Measurements from ENCODE around the gene EPB41L4A.

Gene EPB41L4A

GRCh38 chr5:112200131-112200530, 218.9 kb downstream of the EPB41L4A start:
- no peak for DNase-seq

- DNase-seq: no peak
Measured at GRCh38 chr5:112196584-112196983, 222.5 kb downstream of the EPB41L4A start.

DNA sequence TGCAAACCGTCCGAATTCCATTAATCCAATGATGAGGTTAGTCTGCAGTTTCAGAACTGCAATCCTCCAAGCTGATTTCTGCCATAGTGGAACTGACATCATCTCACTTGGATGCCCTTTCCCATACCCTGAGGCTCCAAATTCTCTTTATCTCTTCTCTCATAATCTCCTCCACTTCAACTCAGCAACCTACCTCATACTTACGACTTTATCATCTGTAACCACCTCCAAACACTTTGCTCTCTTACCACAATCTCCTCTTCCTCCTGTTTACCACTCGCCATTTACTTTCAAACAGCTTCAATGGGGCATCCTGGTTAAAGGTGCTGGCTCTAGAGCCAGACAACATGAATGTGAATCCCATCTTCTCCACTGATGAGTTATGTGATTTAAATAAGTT, 223.2 kb downstream of the EPB41L4A start:
- no peak for DNase-seq

DNA sequence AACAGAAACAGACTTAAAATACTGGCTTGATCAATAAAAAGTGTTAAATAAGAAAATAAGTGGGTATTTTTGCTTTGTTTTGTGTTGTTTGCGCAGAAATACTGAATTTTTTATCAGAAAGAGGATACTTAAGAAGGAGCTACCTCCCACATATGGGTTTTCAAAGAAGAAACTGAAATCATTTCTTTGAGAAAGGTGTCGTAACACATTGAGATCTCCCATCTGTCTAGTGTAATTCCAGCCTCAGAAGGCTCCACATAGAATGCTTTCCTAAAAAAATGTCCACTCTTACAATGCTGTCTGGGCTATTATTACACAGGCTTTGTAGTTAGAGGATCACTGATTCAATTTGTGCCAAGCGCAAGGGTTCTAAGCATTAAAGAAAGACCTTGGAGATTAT, 226.2 kb downstream of the EPB41L4A start:
- DNase-seq: no peak

DNA sequence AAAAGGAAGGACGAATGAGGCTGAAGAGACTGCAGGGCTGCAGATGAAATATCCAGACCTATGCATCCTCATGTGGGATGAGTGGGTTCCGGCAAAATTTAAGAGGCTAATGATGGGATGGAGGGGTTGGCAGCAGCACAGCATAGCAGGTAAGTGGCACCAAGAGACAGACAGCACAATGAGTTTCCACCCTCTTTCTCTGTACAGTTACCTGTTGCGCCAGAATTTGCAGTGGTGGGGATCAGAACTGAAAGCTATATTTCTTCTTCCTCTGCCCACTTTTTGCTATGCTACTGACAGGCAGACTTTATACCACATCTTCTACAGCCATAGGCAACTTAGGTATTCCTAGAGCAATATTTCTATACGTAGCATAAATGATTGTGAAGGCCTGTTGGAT, 227.0 kb downstream of the EPB41L4A start:
- DNase-seq: no peak

GRCh38 chr5:112189391-112189790, 229.7 kb downstream of the EPB41L4A start:
- no peak for DNase-seq

GRCh38 chr5:112186401-112186990, 232.6 kb downstream of the EPB41L4A start:
- DNase-seq: peak; percentile 60

- DNase-seq: no peak
Measured at GRCh38 chr5:112183874-112184273, 235.2 kb downstream of the EPB41L4A start.

DNA sequence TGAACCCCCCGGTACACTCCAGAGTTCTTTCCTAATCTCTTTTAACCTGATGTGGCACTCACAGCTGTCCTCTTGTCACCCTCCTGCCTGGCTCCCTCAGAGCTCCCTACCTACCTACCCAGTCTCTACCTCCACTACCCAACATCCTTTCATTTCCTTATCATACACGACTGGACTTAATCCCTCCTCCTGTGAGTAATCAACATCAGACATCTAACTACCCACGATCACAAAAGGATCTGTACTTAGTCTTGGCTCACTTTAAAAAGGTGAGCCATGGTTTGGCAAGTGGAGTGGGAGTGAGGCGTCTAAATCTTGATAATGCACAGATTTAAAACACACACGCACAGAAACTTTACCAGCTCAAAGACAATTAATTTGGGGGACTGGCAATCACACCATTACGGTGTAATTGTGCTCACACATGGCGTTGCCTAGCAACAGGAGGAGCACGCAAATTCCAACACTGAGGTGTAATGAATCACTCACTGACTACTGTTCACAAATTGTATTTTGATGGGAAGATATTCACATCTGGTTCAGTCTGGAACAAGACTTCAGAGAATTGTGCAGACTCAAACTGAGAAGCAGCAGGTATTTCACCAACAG, 235.9 kb downstream of the EPB41L4A start:
- DNase-seq: no peak

DNA sequence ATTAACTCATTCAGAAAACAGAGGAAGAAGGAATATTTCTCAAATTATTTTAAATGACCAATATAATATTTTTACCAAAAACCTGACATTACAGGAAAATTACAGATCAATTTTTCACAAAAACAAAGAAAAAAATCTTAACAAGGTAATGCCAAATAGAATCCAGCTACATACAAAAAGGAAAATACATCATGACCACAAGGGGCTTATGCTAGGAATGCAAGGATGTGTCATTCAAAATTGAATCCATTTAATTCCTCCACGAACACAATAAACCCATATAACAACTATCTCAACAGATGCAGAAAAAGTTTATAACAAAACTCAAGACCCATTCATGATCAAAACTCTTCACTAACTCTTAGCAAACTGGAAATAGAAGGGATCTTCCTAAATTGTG, 239.8 kb downstream of the EPB41L4A start:
- DNase-seq: no peak

DNA sequence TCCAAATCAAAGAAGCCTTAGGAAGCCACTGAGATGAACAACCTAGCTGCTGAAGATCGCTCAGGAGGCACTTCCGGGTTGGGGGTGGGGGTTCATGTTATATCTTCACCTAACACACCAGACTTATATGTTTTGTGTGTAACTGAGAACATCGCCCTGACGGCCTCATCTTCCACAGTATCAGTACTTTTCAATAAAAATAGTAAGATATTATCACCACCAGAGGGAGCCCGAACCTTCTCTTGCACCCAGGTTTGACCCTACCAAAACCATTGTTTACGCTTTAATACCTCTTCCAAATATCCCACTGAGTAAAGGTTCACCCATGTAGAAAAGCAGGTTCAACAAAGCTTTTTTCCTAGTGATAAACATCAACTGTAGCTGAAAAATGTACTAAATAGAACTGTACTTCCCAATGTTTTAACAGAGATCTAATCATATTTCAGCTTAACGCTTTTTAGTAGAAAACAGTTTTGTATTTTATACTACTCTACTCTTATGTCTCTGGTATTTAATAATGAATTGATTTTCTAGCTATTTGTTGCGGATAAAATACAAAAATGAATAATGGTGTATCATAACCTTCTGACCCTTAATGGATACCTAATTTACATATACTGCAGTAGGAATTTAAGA, 244.0 kb downstream of the EPB41L4A start:
- peak; percentile 69 for DNase-seq

DNA sequence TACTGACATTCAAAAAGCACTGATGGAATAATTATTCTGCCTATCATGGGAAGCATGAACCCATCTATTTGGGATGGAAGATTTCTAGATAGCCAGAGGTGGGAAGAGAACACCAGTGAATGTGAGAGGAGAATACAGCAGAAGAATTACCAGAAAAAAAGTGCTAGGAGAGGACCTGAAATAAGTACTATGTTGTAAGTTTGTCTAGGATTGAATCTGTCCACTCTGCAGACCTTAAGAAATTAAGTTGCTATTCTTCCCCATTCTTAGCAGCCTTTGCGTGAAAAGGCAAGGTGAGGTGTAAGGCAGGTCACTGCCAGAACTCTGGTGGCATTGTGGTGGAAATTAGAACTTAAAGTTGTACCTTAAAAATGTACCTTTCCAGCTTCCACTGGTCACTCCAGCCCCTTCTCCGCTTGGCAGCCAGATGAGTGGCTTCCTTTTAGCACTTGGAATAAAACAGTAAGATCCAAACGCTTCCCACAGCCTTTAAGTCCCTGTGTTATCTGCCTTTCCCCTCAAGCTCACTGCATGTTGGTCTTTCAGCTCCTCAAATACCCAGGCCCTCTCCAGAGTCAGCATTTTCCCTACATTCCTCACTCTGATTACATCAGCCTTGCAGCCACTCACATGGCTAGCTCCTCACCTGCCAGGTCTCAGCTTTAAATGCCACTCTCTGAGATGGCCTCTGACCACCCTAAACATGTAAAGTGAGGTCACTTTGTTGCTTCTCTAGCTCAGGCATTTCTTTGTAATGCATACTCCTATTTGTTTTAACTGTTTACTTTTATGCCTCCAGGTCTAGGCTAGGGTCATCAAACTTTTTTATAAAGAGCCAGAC, 253.0 kb downstream of the EPB41L4A start:
- peak; percentile 14 for DNase-seq

- no peak for DNase-seq
Measured at GRCh38 chr5:112165399-112165798, 253.7 kb downstream of the EPB41L4A start.

- DNase-seq: no peak
Measured at GRCh38 chr5:112163435-112163834, 255.6 kb downstream of the EPB41L4A start.

DNA sequence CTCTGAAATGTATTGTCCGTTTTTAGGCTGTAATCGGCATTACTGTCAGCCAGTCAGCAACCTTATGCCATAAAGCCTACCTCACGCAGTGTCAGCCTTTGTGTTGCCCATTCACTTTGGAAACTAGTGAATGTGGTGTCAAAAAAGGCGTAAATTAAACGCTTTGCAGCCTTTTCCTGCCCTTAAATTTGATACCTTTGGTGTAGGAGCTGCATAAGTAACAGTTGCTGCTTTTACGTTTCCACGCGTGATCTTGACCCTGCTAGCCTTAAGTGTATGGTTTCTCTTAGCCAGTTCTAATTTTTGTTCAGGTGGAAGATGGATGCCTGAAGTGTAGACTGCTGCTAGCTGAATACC, 257.7 kb downstream of the EPB41L4A start:
- peak; percentile 12 for DNase-seq

DNA sequence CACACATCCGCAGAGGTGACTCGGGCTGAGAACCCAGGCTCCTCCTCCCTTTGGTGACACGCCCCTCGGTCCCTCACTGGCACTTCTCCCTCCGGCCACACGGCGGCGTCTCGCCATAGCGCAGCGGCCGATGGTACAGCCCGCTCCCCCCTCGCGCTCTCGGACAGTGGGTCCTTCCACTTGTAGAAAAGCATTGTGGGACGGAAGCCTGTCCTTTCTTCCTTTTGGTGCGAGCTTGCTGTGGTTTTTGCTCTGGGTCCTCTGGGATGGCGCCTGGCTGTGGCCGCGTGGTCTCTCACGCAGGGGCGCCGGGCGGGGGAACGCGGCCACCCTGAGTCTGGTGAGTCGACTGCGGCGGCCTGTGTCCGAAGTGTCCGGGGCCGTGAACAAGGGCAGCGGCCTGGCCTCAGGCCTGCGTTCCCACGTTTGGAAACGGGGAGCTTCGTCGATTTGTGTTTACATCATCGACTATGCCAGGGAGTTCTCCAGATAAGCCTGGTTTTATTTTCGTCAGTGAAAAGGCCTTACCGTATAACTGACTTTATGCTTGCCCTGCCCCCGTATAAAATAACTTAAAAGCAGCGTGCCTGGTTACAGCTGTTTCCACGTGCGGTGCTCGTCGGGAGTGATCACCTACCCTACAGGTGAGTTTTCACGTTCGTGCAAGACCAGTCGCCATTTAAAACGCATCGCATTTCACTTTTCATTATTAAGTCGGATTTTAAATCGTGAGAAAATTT, 258.3 kb downstream of the EPB41L4A start:
- peak; percentile 95 for DNase-seq

DNA sequence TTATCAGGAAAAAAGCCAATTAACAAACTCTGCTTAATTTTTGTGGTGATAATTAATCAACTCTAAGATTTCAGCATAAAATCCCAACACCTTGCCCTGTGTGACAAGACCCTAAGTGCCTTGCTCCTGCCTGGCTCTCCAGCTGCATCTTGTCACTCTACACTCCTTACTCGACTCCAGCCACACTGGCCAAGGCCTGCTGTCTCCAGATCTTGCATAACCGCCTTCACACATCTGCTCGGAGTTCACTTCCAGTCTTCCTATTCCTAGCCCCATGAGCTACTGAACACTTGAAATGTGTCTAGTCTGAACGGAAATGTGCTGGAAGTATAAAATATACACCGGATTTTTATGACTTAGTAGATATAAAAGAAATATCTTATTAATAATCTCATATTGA, 259.6 kb downstream of the EPB41L4A start:
- no peak for DNase-seq

DNA sequence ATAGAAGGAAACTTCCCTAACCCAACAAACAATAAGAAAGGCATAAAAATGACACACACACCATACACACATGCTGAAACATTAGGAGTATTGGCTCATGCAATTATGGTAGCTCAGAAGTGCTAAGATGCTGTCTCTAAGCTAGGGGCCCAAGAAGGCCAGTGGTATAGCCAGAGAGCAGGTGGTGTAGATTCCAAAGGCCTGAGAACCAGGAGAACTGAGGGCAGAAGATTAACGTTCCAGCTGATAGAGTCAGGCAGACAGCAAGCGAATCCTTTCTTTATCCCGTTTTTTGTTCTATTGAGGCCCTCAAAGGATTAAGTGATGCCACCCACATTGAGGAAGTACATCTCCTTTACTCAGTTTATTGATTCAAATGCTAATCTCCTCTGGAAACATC, 262.9 kb downstream of the EPB41L4A start:
- no peak for DNase-seq

DNA sequence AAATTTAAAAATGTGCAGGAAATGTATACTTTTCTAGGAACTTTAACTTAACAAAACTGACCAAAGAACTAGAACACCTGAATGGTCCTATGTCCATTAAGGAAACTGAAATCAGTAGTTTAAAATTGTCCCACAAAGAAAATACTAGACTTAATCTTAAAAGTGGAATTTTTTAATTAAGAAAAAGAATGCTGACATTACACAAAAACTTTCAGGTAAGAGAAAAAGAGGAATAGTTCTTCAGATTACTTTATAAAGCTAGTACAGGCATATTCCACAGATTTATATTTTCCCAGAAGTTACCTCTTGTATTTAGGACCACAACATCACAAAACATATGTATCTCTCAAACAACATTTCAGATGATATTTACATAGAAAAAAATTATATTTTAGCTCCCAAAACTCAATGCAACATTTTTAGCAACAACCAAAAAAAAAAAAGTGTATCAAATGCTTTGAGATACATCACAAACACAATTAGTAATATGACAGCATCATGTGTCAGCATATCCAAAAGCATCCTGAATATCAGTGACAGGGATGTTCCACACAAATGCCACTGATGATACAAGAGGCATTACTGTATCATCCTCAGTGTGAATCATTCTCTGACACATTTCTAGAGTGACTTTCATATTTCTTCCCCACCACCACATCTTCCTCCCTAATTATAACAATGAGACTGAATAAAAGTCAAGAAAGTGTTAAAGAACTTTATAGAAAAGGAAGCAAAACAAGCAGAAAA, 264.0 kb downstream of the EPB41L4A start:
- no peak for DNase-seq

- DNase-seq: no peak
Measured at GRCh38 chr5:112149727-112150126, 269.4 kb downstream of the EPB41L4A start.

DNA sequence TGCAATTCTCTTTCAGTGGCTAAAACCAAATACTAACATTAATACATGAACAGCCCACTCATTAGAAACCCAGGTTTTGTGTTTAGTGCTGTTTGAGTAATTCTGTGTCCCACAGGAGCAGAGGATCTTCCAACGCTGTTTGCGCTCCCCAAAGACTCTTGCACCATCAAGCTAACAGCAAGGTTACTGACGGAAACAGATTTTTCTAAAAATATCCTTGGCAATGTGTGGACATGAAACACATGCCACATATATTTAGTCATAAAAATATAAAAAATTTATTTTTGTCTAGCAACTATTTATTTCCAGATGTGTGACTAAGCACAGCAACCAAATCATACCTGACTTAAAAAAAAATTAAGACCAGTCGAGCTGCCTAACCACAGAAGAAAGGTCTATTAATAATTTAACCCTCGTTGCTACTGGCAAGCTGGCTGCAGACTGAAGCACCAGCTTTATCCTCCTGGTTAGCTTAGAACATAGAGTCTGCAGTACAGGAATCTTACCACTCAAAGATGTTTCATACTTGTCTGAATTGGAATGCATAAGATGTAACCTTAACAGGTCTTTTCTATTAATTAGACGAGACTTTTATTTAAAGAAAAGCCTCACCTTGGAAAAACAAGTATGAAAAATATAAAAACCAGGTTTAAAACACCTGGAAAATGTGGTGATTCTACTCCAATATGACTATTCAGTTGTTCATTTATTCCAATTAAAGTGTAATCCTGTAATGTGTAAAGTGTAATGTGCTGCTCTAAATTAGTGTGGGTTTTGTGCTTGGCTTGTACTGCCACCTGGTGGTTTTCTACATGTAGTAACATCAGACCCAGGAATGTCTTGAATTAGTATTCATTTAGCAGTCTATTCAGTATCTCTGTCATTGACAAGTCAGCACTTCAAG, 272.5 kb downstream of the EPB41L4A start:
- DNase-seq: peak; percentile 76

Data from RPMI8226 (cell line).